Neural progenitor cell (in vitro differentiated cells): ENCODE measurements around the gene C15orf61. TPM values are rescaled to one million over a fixed set of nuclear protein-coding genes. Genes with fewer than 3 reads are reported as not detected.
A peak's percentile ranks its signal among the peaks of the same experiment; 100 is the strongest.

Source experiments
- DNase-seq: peaks from one replicate; pipeline ENCODE4 v3.0.0-alpha.2; 2016; ENCODE audit warnings: low spot score
- H2AFZ ChIP-seq: fragments of 200-600 bp; sonication (generic); replicated peaks from 2 replicates; pipeline ENCODE4 v1.6.1; 2016; ENCODE audit warnings: antibody characterized with exemption
- H3F3A ChIP-seq: fragments of 200-600 bp; sonication (generic); 2 replicates; pipeline ENCODE4 v1.6.1; 2016; ENCODE audit warnings: antibody characterized with exemption, low read depth
- H3K27ac ChIP-seq: fragments of 200-600 bp; sonication (generic); 2 replicates; pipeline ENCODE4 v1.5.1; 2016; ENCODE audit warnings: mild to moderate bottlenecking
- H3K27me3 ChIP-seq: fragments of 200-600 bp; sonication (generic); 2 replicates; pipeline ENCODE4 v1.6.1; 2016; ENCODE audit warnings: mild to moderate bottlenecking, moderate library complexity
- H3K36me3 ChIP-seq: fragments of 200-600 bp; sonication (generic); 2 replicates; pipeline ENCODE4 v1.5.1; 2016
- H3K4me1 ChIP-seq: fragments of 200-600 bp; sonication (generic); 2 replicates; pipeline ENCODE4 v1.6.1; 2016; ENCODE audit warnings: mixed run types
- H3K4me2 ChIP-seq: fragments of 200-600 bp; sonication (generic); 2 replicates; pipeline ENCODE4 v1.6.1; 2016
- H3K4me3 ChIP-seq: fragments of 200-600 bp; sonication (generic); 2 replicates; pipeline ENCODE4 v1.5.1; 2016
- H3K79me2 ChIP-seq: fragments of 200-600 bp; sonication (generic); 2 replicates; pipeline ENCODE4 v1.6.1; 2016; ENCODE audit warnings: low read depth
- H3K9ac ChIP-seq: fragments of 200-600 bp; sonication (generic); 2 replicates; pipeline ENCODE4 v1.6.1; 2016
- H3K9me3 ChIP-seq: fragments of 200-600 bp; sonication (generic); 2 replicates; pipeline ENCODE4 v1.5.1; 2016; ENCODE audit warnings: low read depth
- H4K20me1 ChIP-seq: fragments of 200-600 bp; sonication (generic); 2 replicates; pipeline ENCODE4 v1.6.1; 2016; ENCODE audit warnings: low read depth
- H3K27ac Mint-ChIP-seq: 3 replicates; pipeline ENCODE4 v1.8.0; 2021; ENCODE audit warnings: mixed read lengths
- H3K27me3 Mint-ChIP-seq: 2 replicates; pipeline ENCODE4 v1.8.0; 2022; ENCODE audit warnings: low read depth, mild to moderate bottlenecking, inconsistent platforms, moderate library complexity, mixed read lengths; ENCODE audit not compliant: insufficient read depth
- H3K36me3 Mint-ChIP-seq: 3 replicates; pipeline ENCODE4 v1.8.0; 2021; ENCODE audit warnings: mixed read lengths
- H3K4me1 Mint-ChIP-seq: 3 replicates; pipeline ENCODE4 v1.8.0; 2021; ENCODE audit warnings: mixed read lengths
- H3K4me3 Mint-ChIP-seq: 3 replicates; pipeline ENCODE4 v1.8.0; 2021; ENCODE audit warnings: mild to moderate bottlenecking, moderate library complexity, mixed read lengths
- H3K9me3 Mint-ChIP-seq: 3 replicates; pipeline ENCODE4 v1.8.0; 2020; ENCODE audit warnings: mixed read lengths
- EZH2 ChIP-seq: fragments of 200-600 bp; sonication (generic); IDR thresholded peaks from 2 replicates; pipeline ENCODE4 v1.6.1; 2017; ENCODE audit warnings: antibody characterized with exemption, mild to moderate bottlenecking, moderate library complexity
- EZH2phosphoT487 ChIP-seq: fragments of 200-600 bp; sonication (generic); IDR thresholded peaks from 2 replicates; pipeline ENCODE4 v1.6.1; 2017; ENCODE audit warnings: antibody characterized with exemption
- total RNA-seq: library from RNA; depleted of rRNA; stranded (reverse); fragments of >200 nt; gene quantifications from 2 replicates; pipeline ENCODE4 v1.2.3, GENCODE V29; 2015; ENCODE audit warnings: low replicate concordance
- TF ChIP-seq, protein P1 (sequence below): fragments of 200-600 bp; sonication (generic); IDR thresholded peaks from 2 replicates; pipeline ENCODE4 v1.5.1; 2017; ENCODE audit warnings: antibody characterized with exemption, mild to moderate bottlenecking

The C15orf61 gene
- total RNA-seq, 1 donor from 2014 or later = 3.5 TPM

DNA sequence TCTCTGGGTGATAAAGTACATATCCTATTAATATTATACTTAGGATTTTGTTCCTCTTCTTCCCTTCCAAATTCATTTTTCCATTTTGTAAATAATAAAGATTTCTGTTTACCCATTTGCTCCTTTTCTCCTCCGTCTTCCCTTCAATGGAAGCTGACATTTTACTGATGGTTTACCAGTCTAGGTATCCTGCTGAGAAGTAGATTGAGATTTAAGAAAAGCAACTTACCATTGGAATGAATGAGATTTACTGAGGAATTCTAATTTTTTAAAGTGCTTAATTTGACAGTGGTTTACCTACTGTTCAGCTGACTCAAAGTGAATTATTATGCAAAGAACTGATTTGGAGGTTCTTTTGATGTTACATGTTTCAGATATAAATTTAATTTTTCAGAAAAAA is 2.4 kb downstream of the C15orf61 start:
- H3K9me3 Mint-ChIP-seq = no peaks in the 10 kb centered on the region
- peaks cover 2% of the 10 kb centered on the region for H3K27me3 Mint-ChIP-seq
- Histone ChIP-seq H3F3A (peaks cover 17% of the 10 kb centered on the region), H3K36me3 (no peaks in the 10 kb centered on the region), H3K4me2 (peak overlapping the region; percentile 80), H2AFZ (no peak overlapping the region), H4K20me1 (peaks cover 3% of the 10 kb centered on the region), H3K9ac (no peak overlapping the region), H3K27ac (no peak overlapping the region), H3K27me3 (no peaks in the 10 kb centered on the region), H3K79me2 (peaks cover 43% of the 10 kb centered on the region), H3K4me3 (peak overlapping the region; percentile 53), H3K9me3 (no peaks in the 10 kb centered on the region), H3K4me1 (peaks cover 28% of the 10 kb centered on the region)
- peaks cover 17% of the 10 kb centered on the region for H3K4me1 Mint-ChIP-seq
- H3K36me3 Mint-ChIP-seq = peaks cover 3% of the 10 kb centered on the region
- peak; percentile 56 for DNase-seq
- no peak for TF ChIP-seq EZH2phosphoT487
- TF ChIP-seq, protein P1, sequence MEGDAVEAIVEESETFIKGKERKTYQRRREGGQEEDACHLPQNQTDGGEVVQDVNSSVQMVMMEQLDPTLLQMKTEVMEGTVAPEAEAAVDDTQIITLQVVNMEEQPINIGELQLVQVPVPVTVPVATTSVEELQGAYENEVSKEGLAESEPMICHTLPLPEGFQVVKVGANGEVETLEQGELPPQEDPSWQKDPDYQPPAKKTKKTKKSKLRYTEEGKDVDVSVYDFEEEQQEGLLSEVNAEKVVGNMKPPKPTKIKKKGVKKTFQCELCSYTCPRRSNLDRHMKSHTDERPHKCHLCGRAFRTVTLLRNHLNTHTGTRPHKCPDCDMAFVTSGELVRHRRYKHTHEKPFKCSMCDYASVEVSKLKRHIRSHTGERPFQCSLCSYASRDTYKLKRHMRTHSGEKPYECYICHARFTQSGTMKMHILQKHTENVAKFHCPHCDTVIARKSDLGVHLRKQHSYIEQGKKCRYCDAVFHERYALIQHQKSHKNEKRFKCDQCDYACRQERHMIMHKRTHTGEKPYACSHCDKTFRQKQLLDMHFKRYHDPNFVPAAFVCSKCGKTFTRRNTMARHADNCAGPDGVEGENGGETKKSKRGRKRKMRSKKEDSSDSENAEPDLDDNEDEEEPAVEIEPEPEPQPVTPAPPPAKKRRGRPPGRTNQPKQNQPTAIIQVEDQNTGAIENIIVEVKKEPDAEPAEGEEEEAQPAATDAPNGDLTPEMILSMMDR = no peak
- TF ChIP-seq EZH2 = no peak
- H3K4me3 Mint-ChIP-seq = peak overlapping the region; percentile 37
- H3K27ac Mint-ChIP-seq = no peak overlapping the region

DNA sequence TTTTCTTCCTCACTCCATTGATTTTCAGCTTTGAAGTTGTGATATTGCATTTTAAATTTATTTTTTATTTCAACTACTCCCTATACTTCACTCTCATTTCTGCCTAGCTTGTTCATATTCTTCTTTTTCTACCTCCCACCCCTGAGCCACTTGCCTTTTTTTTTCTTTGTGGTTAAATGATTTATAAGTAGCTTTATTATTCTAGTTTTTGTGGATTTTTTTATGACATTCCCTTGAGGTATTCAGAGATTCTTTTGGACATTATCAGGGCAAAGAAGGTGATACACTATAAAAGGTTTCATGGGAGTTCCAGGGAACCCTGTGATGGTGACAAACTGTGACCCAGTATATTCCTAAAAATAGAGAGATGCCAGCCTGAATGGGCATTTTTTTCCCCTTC is 3.3 kb downstream of the C15orf61 start:
- no peaks in the 10 kb centered on the region for H3K9me3 ChIP-seq
- Mint-ChIP-seq H3K4me1 (peaks cover 17% of the 10 kb centered on the region), H3K36me3 (peaks cover 2% of the 10 kb centered on the region), H3K4me3 (no peak overlapping the region), H3K27ac (no peak overlapping the region), H3K9me3 (no peaks in the 10 kb centered on the region), H3K27me3 (peaks cover 2% of the 10 kb centered on the region)
- peaks cover 3% of the 10 kb centered on the region for H4K20me1 ChIP-seq
- H3K4me3 ChIP-seq = no peak overlapping the region
- H3K4me2 ChIP-seq = peak overlapping the region; percentile 80
- H3K79me2 ChIP-seq = peaks cover 43% of the 10 kb centered on the region
- H3K27ac ChIP-seq = peak overlapping the region; percentile 44
- no peak overlapping the region for H3K9ac ChIP-seq
- H3K27me3 ChIP-seq = no peaks in the 10 kb centered on the region
- H3K4me1 ChIP-seq = peaks cover 28% of the 10 kb centered on the region
- no peak overlapping the region for H2AFZ ChIP-seq
- TF ChIP-seq EZH2phosphoT487 (no peak), EZH2 (no peak)
- TF ChIP-seq, protein P1 = no peak
- peaks cover 17% of the 10 kb centered on the region for H3F3A ChIP-seq
- DNase-seq = no peak
- H3K36me3 ChIP-seq = no peaks in the 10 kb centered on the region

DNA sequence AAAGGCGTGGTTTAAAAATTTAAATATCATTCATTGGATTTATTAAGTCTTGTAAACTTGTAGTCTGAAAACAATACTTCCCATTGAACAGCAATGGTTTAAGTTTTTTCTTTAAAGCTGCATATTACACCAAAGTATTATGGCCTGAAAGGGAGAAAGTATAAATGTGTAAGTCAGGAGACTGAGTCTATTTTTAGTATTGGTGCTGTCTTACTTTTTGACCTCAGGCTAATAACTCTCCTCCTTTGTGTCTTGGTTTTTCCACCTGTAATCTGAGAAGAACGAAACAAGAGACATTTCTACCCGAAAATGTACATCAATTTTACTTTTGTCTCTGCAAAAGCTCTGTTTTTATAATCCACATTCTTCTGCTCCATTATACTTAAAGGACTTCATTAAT is 7.6 kb downstream of the C15orf61 start:
- Histone ChIP-seq H3K79me2 (peaks cover 23% of the 10 kb centered on the region), H3K27ac (no peak overlapping the region), H3K36me3 (no peaks in the 10 kb centered on the region), H3K4me2 (no peak overlapping the region), H3F3A (peaks cover 7% of the 10 kb centered on the region), H3K4me3 (no peak overlapping the region), H3K4me1 (peaks cover 11% of the 10 kb centered on the region), H3K9me3 (no peaks in the 10 kb centered on the region), H3K27me3 (no peaks in the 10 kb centered on the region), H2AFZ (no peak overlapping the region), H4K20me1 (no peaks in the 10 kb centered on the region), H3K9ac (no peak overlapping the region)
- H3K27ac Mint-ChIP-seq = no peak overlapping the region
- no peaks in the 10 kb centered on the region for H3K9me3 Mint-ChIP-seq
- DNase-seq = no peak
- H3K4me3 Mint-ChIP-seq = no peak overlapping the region
- peaks cover 2% of the 10 kb centered on the region for H3K27me3 Mint-ChIP-seq
- peaks cover 2% of the 10 kb centered on the region for H3K36me3 Mint-ChIP-seq
- H3K4me1 Mint-ChIP-seq = no peaks in the 10 kb centered on the region
- TF ChIP-seq EZH2 (no peak), EZH2phosphoT487 (no peak)
- TF ChIP-seq, protein P1 = no peak
